Panc1 (cell line): ENCODE measurements around the gene BTBD8.

Experiments used
- CTCF ChIP-seq: fragments of 450-650 bp; IDR thresholded peaks from 2 replicates; pipeline ENCODE4 v1.5.1; 2017; ENCODE audit warnings: mild to moderate bottlenecking
- POLR2AphosphoS5 ChIP-seq: IDR thresholded peaks from 2 replicates; pipeline ENCODE4 v1.6.1; 2012; ENCODE audit warnings: mild to moderate bottlenecking, low read depth, low read length, moderate library complexity
- TCF7L2 ChIP-seq: IDR thresholded peaks from 2 replicates; pipeline ENCODE4 v1.6.1; 2011; ENCODE audit warnings: mild to moderate bottlenecking, low read depth, low read length, inconsistent platforms

- TF ChIP-seq POLR2AphosphoS5: no peak
- TF ChIP-seq CTCF: no peak
- TF ChIP-seq TCF7L2: no peak
These were observed 130.6 kb downstream of the BTBD8 start for GRCh38 chr1:92210701-92211100.
